GM19351 (cell line): ENCODE results near the gene VAV2.
"Not testable (repeated sequence)": the region's sequence is repeated elsewhere in the genome, so short reads cannot be mapped to it uniquely, and the experiment has no call there.

Source experiments
- ATAC-seq: cut with Tn5 transposase; IDR thresholded peaks from one replicate; pipeline ENCODE4 v1.9.1; 2021; ENCODE audit warnings: mild to moderate bottlenecking, moderate library complexity; ENCODE audit not compliant: unreplicated experiment

The VAV2 gene

GRCh38 chr9:133762488-133763271, 229.4 kb downstream of the VAV2 start:
- no peak for ATAC-seq

- no peak for ATAC-seq
These were observed 230.4 kb downstream of the VAV2 start for GRCh38 chr9:133761641-133762248.

- ATAC-seq: no peak
These were observed 231.3 kb downstream of the VAV2 start for GRCh38 chr9:133760713-133761290.

GRCh38 chr9:133759946-133760345, 232.2 kb downstream of the VAV2 start:
- ATAC-seq: no peak

GRCh38 chr9:133759146-133759900, 232.8 kb downstream of the VAV2 start:
- ATAC-seq: no peak

- ATAC-seq: no peak
These were observed 233.9 kb downstream of the VAV2 start for GRCh38 chr9:133758228-133758627.

- ATAC-seq: no peak
These were observed 237.4 kb downstream of the VAV2 start for GRCh38 chr9:133754688-133755227.

- ATAC-seq: no peak
These were observed 237.9 kb downstream of the VAV2 start for GRCh38 chr9:133754187-133754586.

- ATAC-seq: no peak
These were observed 239.2 kb downstream of the VAV2 start for GRCh38 chr9:133752739-133753446.

GRCh38 chr9:133750982-133751649, 241.0 kb downstream of the VAV2 start:
- no peak for ATAC-seq

- no peak for ATAC-seq
These were observed 244.8 kb downstream of the VAV2 start for GRCh38 chr9:133747309-133747708.

- ATAC-seq: not testable (repeated sequence)
These were observed 247.6 kb downstream of the VAV2 start for GRCh38 chr9:133744528-133744927.

- no peak for ATAC-seq
These were observed 249.2 kb downstream of the VAV2 start for GRCh38 chr9:133742849-133743444.

GRCh38 chr9:133742251-133742650, 249.9 kb downstream of the VAV2 start:
- ATAC-seq: no peak

GRCh38 chr9:133741716-133742115, 250.4 kb downstream of the VAV2 start:
- ATAC-seq: no peak

- no peak for ATAC-seq
These were observed 251.2 kb downstream of the VAV2 start for GRCh38 chr9:133740911-133741310.

GRCh38 chr9:133739408-133740280, 252.5 kb downstream of the VAV2 start:
- no peak for ATAC-seq

- ATAC-seq: no peak
These were observed 253.4 kb downstream of the VAV2 start for GRCh38 chr9:133738640-133739225.
